Immature natural killer cell (primary cell): ENCODE data around the gene MEMO1. TPM values are rescaled to one million over a fixed set of nuclear protein-coding genes. Genes with fewer than 3 reads are reported as not detected.
"Not testable (repeated sequence)": the region's sequence is repeated elsewhere in the genome, so short reads cannot be mapped to it uniquely, and the experiment has no call there.

Experiments used
- DNase-seq, 3 donors: peaks; one replicate each; pipeline ENCODE4 v3.0.0; 2022; ENCODE audit warnings: mixed read lengths in 1 of 3
- H3K27ac Mint-ChIP-seq, 6 donors: one replicate each; pipeline ENCODE4 v1.8.0; 2020; ENCODE audit warnings: mixed read lengths in 6 of 6, mild to moderate bottlenecking in 5 of 6, inconsistent platforms in 4 of 6, moderate library complexity in 3 of 6
- H3K27me3 Mint-ChIP-seq, 3 donors: one replicate each; pipeline ENCODE4 v1.8.0; 2020 to 2021; ENCODE audit warnings: low read depth in 3 of 3, mild to moderate bottlenecking in 3 of 3, mixed read lengths in 3 of 3, moderate library complexity in 3 of 3, inconsistent platforms in 1 of 3
- H3K36me3 Mint-ChIP-seq, 3 donors: one replicate each; pipeline ENCODE4 v1.8.0; 2020; ENCODE audit warnings: mixed read lengths in 3 of 3, inconsistent platforms in 2 of 3, mild to moderate bottlenecking in 2 of 3
- H3K4me1 Mint-ChIP-seq, 2 donors: one replicate each; pipeline ENCODE4 v1.8.0; 2020; ENCODE audit warnings: inconsistent platforms in 2 of 2, mild to moderate bottlenecking in 2 of 2, mixed read lengths in 2 of 2, moderate library complexity in 1 of 2
- H3K4me3 Mint-ChIP-seq, 5 donors: one replicate each; pipeline ENCODE4 v1.8.0; 2020; ENCODE audit warnings: mild to moderate bottlenecking in 5 of 5, mixed read lengths in 5 of 5, inconsistent platforms in 3 of 5, moderate library complexity in 3 of 5
- H3K9me3 Mint-ChIP-seq, 6 donors: one replicate each; pipeline ENCODE4 v1.8.0; 2020; ENCODE audit warnings: mild to moderate bottlenecking in 6 of 6, mixed read lengths in 6 of 6, inconsistent platforms in 4 of 6, moderate library complexity in 3 of 6
- polyA plus RNA-seq, 3 donors: library from polyadenylated mRNA; unstranded; fragments of 300-500 nt; fragmentation: Illumina TruSeq; gene quantifications; one replicate each; pipeline ENCODE4 v1.2.3, GENCODE V29; 2021

MEMO1 gene
- polyA plus RNA-seq, 3 donors from 2014 or later: 32.8 to 49.1 (median 35.6) TPM

DNA sequence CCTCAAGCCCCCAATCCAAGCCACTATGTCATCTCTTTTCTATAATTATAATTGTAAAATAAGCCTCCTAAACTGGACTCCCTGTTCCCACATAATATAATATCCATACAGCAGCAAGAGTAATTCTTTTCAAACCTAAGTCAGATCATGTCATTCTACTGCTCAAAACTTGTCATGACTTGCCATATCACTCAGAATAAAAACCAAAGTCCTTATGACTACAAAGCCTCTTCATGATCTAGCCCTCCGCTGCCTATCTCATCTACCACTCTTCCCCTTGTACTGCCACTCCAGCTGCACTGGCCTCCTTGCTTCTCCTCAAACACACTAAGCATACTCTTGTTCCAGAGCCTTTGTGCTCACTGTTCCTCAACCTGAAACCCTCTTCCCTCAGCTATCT is 69.9 kb downstream of the MEMO1 start:
- peaks cover 0 to 2% (median 1%) of the 10 kb centered on the region in 3 donors for H3K27me3 Mint-ChIP-seq
- H3K4me1 Mint-ChIP-seq: peaks cover 21 to 28% of the 10 kb centered on the region in 2 donors
- H3K36me3 Mint-ChIP-seq: peaks cover 0 to 3% (median 0%) of the 10 kb centered on the region in 3 donors
- H3K4me3 Mint-ChIP-seq: no peak overlapping the region
- H3K27ac Mint-ChIP-seq: no peak overlapping the region
- no peak for DNase-seq
- no peaks in the 10 kb centered on the region for H3K9me3 Mint-ChIP-seq

- no peak for DNase-seq
- Mint-ChIP-seq H3K4me3 (no peak overlapping the region), H3K4me1 (peaks cover 3% of the 10 kb centered on the region in 2 donors), H3K9me3 (no peaks in the 10 kb centered on the region), H3K36me3 (peaks cover 0 to 2% (median 0%) of the 10 kb centered on the region in 3 donors), H3K27ac (no peak overlapping the region), H3K27me3 (peaks cover 0 to 2% (median 0%) of the 10 kb centered on the region in 3 donors)
Measured at GRCh38 chr2:31937741-31938140, 73.1 kb downstream of the MEMO1 start.

DNA sequence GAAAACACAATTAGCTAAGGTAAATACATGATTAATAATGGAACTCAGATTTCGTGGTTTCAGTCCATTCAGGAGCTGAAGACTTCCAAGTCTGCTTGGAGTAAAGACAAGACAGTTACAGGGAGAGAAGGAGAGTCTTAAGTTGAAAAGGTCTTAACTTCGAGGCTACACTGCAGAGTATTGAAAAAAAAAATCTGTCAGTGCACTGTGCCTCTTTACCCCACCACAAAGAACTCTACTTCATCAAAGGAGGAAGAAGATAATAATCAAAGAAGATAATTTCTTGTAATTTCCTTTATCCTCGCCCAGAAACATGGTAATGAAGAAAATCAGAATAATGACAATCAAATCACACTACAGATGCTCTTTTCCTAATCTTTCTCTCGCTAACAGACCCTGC is 75.4 kb downstream of the MEMO1 start:
- Mint-ChIP-seq H3K27me3 (peaks cover 0 to 2% (median 0%) of the 10 kb centered on the region in 3 donors), H3K4me1 (peaks cover 8 to 20% of the 10 kb centered on the region in 2 donors), H3K4me3 (no peak overlapping the region), H3K27ac (no peak overlapping the region), H3K9me3 (no peaks in the 10 kb centered on the region), H3K36me3 (peaks cover 0 to under 1% (median under 1%) of the 10 kb centered on the region in 3 donors)
- no peak for DNase-seq

- H3K27ac Mint-ChIP-seq: no peak overlapping the region
- peaks cover 8 to 20% of the 10 kb centered on the region in 2 donors for H3K4me1 Mint-ChIP-seq
- peaks cover 0 to 2% (median 0%) of the 10 kb centered on the region in 3 donors for H3K27me3 Mint-ChIP-seq
- no peak overlapping the region for H3K4me3 Mint-ChIP-seq
- no peak for DNase-seq
- peaks cover 0 to 4% (median 3%) of the 10 kb centered on the region in 3 donors for H3K36me3 Mint-ChIP-seq
- no peaks in the 10 kb centered on the region for H3K9me3 Mint-ChIP-seq
Measured at GRCh38 chr2:31933066-31933465, 77.7 kb downstream of the MEMO1 start.

GRCh38 chr2:31932589-31932988 is 78.2 kb downstream of the MEMO1 start:
- no peak for DNase-seq
- peaks cover 8 to 20% of the 10 kb centered on the region in 2 donors for H3K4me1 Mint-ChIP-seq
- H3K36me3 Mint-ChIP-seq: peaks cover 0 to 4% (median 3%) of the 10 kb centered on the region in 3 donors
- H3K27me3 Mint-ChIP-seq: peaks cover 0 to 2% (median 0%) of the 10 kb centered on the region in 3 donors
- no peak overlapping the region for H3K4me3 Mint-ChIP-seq
- no peaks in the 10 kb centered on the region for H3K9me3 Mint-ChIP-seq
- peak overlapping the region in 3 of 6 donors; percentile 13 to 69 (median 59) for H3K27ac Mint-ChIP-seq

GRCh38 chr2:31931916-31932315 is 78.9 kb downstream of the MEMO1 start:
- no peak for DNase-seq
- H3K9me3 Mint-ChIP-seq: no peaks in the 10 kb centered on the region
- no peak overlapping the region for H3K4me3 Mint-ChIP-seq
- H3K27ac Mint-ChIP-seq: peak overlapping the region in 1 of 6 donors; percentile 8
- peaks cover 0 to 4% (median 3%) of the 10 kb centered on the region in 3 donors for H3K36me3 Mint-ChIP-seq
- peaks cover 0 to 2% (median 0%) of the 10 kb centered on the region in 3 donors for H3K27me3 Mint-ChIP-seq
- peaks cover 8 to 20% of the 10 kb centered on the region in 2 donors for H3K4me1 Mint-ChIP-seq

DNA sequence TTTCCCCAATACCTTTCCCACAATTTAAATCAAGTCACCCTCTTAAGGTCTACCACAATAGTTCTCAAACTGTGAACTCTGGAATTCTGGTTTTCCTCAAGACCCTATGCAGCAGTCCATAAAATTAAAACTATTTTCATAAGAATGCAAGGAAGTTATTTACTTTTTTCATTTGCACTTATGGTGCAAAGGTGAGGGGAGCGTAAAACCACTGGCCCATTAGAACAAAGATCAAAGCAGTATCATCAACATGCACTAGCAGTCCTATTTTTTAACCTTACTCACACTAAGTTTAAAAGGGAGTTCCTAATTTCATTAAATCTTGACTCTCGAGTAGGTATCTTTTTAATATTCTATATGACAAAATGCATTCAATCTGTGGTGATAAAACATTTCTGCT is 85.3 kb downstream of the MEMO1 start:
- H3K27ac Mint-ChIP-seq: peak overlapping the region in 1 of 6 donors; percentile 53

DNA sequence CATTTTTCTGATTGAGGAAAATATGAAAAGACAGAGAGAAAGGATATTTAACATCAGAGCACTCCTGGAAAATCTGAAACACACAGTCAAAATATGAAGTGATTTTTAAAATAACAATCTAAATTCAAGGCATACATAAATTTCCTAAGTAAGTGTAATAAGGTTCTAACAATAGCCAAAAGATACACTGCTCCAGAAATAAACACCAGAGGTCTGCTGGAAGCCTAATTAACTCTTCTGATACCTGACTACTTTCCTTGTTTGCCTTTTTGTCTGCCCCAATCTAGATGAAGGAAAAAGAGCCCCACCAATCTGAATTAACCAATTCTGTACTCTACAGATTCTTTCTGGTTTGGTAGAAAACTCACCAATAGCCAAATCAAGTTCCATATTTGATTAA is 87.1 kb downstream of the MEMO1 start:
- Mint-ChIP-seq H3K4me3 (no peak overlapping the region), H3K36me3 (peaks cover 0 to 8% (median 3%) of the 10 kb centered on the region in 3 donors), H3K27ac (no peak overlapping the region), H3K9me3 (no peaks in the 10 kb centered on the region), H3K27me3 (no peaks in the 10 kb centered on the region), H3K4me1 (no peaks in the 10 kb centered on the region)
- no peak for DNase-seq

More for the DNA sequence above, 85.3 kb downstream of the MEMO1 start:
- H3K4me1 Mint-ChIP-seq: no peaks in the 10 kb centered on the region
- H3K36me3 Mint-ChIP-seq: peaks cover 4 to 5% (median 5%) of the 10 kb centered on the region in 3 donors
- no peaks in the 10 kb centered on the region for H3K9me3 Mint-ChIP-seq
- DNase-seq: no peak
- no peak overlapping the region for H3K4me3 Mint-ChIP-seq
- H3K27me3 Mint-ChIP-seq: no peaks in the 10 kb centered on the region

GRCh38 chr2:31922542-31923408 is 88.0 kb downstream of the MEMO1 start:
- Mint-ChIP-seq H3K27me3 (no peaks in the 10 kb centered on the region), H3K4me3 (no peak overlapping the region), H3K27ac (no peak overlapping the region), H3K36me3 (peaks cover 0 to 8% (median 3%) of the 10 kb centered on the region in 3 donors), H3K4me1 (no peaks in the 10 kb centered on the region), H3K9me3 (no peaks in the 10 kb centered on the region)
- no peak for DNase-seq

DNA sequence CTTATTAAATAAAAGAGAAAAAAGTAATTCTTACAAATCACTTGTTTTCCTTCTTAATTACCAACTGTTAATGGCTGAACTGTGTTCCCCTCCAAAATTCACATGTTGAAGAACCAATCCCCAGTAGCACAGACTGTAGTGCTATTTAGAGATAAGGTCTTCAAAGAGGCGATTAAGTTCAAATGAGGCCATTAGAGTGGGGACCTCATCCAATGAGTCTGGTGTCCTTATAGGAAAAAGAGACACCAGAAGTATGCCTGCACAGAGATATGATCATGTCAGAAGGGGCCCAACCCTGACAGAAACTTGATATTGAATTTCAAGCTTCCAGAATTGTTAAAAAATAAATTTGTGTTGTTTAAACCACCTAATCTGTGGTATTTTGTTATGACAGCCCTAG is 89.8 kb downstream of the MEMO1 start:
- Mint-ChIP-seq H3K9me3 (no peaks in the 10 kb centered on the region), H3K36me3 (peaks cover 0 to 8% (median 3%) of the 10 kb centered on the region in 3 donors), H3K27ac (no peak overlapping the region), H3K27me3 (peaks cover 0 to 2% (median 0%) of the 10 kb centered on the region in 3 donors), H3K4me3 (no peak overlapping the region), H3K4me1 (no peaks in the 10 kb centered on the region)
- no peak for DNase-seq

DNA sequence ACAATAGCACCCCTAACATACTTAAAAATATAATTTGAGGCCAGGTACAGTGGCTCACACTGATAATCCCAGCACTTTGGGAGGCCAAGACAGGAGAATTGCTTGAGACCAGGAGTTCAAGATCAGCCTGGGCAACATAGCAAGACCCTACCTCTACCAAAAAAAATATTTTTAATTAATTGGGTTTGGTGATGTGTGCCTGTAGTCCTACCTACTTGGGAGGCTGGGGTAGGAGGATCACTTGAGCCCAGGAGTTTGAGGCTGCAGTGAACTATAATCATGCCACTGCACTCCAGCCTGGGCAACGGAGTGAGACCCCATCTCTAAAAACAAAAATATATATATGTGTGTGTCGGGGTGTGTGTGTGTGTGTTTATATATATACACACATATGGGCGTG is 91.3 kb downstream of the MEMO1 start:
- no peak for DNase-seq
- no peaks in the 10 kb centered on the region for H3K4me1 Mint-ChIP-seq
- peaks cover 0 to 8% (median 0%) of the 10 kb centered on the region in 3 donors for H3K36me3 Mint-ChIP-seq
- no peaks in the 10 kb centered on the region for H3K9me3 Mint-ChIP-seq
- H3K27ac Mint-ChIP-seq: no peak overlapping the region
- H3K27me3 Mint-ChIP-seq: peaks cover 0 to 2% (median 0%) of the 10 kb centered on the region in 3 donors
- H3K4me3 Mint-ChIP-seq: no peak overlapping the region

- DNase-seq: no peak
- Mint-ChIP-seq H3K4me3 (no peak overlapping the region), H3K4me1 (peaks cover 3 to 10% of the 10 kb centered on the region in 2 donors), H3K9me3 (no peaks in the 10 kb centered on the region), H3K36me3 (peaks cover 3 to 13% (median 7%) of the 10 kb centered on the region in 3 donors), H3K27me3 (no peaks in the 10 kb centered on the region), H3K27ac (no peak overlapping the region)
Measured at GRCh38 chr2:31909661-31910060, 101.1 kb downstream of the MEMO1 start.

DNA sequence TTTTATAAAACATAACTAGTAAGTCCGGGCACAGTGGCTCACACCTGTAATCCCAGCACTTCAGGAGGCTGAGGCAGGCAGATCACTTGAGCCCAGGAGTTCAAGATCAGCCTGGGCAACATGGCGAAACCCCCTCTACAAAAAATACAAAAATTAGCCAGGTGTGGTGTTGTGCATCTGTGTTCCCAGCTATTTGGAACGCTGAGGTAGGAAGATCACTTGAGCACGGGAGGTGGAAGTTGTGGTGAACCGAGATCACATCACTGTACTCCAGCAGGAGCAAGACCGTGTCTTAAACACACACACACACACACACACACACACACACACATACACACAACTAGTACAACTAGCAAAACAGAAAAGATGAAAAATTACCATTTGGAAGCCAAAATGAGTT is 103.3 kb downstream of the MEMO1 start:
- H3K27ac Mint-ChIP-seq: not testable (repeated sequence)
- peaks cover 5 to 19% (median 11%) of the 10 kb centered on the region in 3 donors for H3K36me3 Mint-ChIP-seq

DNA sequence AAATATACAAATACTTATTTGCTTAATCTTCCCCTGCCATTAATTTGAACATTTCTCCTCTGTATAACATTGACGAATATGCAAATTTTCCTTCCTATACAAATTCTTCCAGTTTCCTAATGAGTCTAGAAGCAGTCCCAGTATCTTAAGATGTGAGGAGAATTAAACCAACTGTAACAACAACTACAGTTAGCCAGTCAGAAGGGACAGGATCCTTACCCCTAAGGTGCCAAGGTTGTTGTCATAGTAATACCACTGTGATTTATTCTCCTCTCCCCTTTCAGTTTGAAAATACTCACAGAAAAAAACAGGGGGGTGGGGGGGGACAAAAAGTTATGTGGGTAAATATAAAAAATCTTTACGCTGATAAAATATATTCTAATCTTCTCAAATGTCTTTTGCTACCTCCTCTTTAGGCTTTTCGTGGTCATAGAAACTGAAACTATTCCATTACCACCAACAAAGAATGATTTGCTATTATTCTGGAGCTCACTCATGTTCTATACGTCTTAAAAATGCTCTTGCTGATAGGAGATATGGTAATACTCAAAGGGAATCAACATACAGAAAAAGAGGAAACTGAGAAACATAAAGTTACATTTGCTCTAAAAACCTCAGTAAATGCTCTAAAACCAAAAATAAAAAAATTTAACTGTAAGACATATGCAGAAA is 107.6 kb downstream of the MEMO1 start:
- H3K9me3 Mint-ChIP-seq: peaks cover under 1 to 8% (median 7%) of the 10 kb centered on the region in 6 donors
- H3K27ac Mint-ChIP-seq: peak overlapping the region; percentile 22 to 83 (median 74)
- H3K4me1 Mint-ChIP-seq: peaks cover 7 to 16% of the 10 kb centered on the region in 2 donors
- H3K4me3 Mint-ChIP-seq: peak overlapping the region in 3 of 5 donors; percentile 9 to 56 (median 31)
- H3K36me3 Mint-ChIP-seq: peaks cover 19 to 38% (median 29%) of the 10 kb centered on the region in 3 donors
- DNase-seq: no peak
- H3K27me3 Mint-ChIP-seq: peaks cover 0 to 1% (median 0%) of the 10 kb centered on the region in 3 donors

More for the DNA sequence above, 103.3 kb downstream of the MEMO1 start:
- peaks cover 10 to 22% of the 10 kb centered on the region in 2 donors for H3K4me1 Mint-ChIP-seq
- H3K9me3 Mint-ChIP-seq, DNase-seq, H3K27me3 Mint-ChIP-seq, H3K4me3 Mint-ChIP-seq: not testable (repeated sequence)
